Dendritic cell treated with granulocyte-macrophage colony-stimulating factor and Interleukin-4, amounts not matched to agents 40 ng/mL and 50 ng/mL, for 4 days (primary cell): ENCODE data around the gene ZNF3.
"Not testable (repeated sequence)": the region's sequence is repeated elsewhere in the genome, so short reads cannot be mapped to it uniquely, and the experiment has no call there.

Source experiments
- H3K27ac Mint-ChIP-seq: one replicate; pipeline ENCODE4 v1.8.0; 2022; ENCODE audit warnings: mild to moderate bottlenecking, mixed read lengths
- H3K27me3 Mint-ChIP-seq: one replicate; pipeline ENCODE4 v1.8.0; 2022; ENCODE audit warnings: mild to moderate bottlenecking, mixed read lengths
- H3K36me3 Mint-ChIP-seq: one replicate; pipeline ENCODE4 v1.8.0; 2022; ENCODE audit warnings: low read depth, mixed read lengths
- H3K4me1 Mint-ChIP-seq: one replicate; pipeline ENCODE4 v1.8.0; 2022; ENCODE audit warnings: low read depth, mixed read lengths
- H3K4me3 Mint-ChIP-seq: one replicate; pipeline ENCODE4 v1.8.0; 2022; ENCODE audit warnings: mild to moderate bottlenecking, moderate library complexity, mixed read lengths
- H3K9me3 Mint-ChIP-seq: one replicate; pipeline ENCODE4 v1.8.0; 2022; ENCODE audit warnings: mixed read lengths
- intact Hi-C: fragments of 100-400 bp; cut with micrococcal nuclease; formaldehyde crosslinking; loops from one replicate; pipeline ENCODE4 v1.15.0; 2022

The ZNF3 gene

GRCh38 chr7:100081535-100082102, at the start of gene ZNF3:
Gene ZNF3 (minus strand): TSS chr7:100081723. CDS start chr7:100077357, 4,366 bp downstream.
- H3K36me3 Mint-ChIP-seq = peaks cover 37% of the 10 kb centered on the region
- peaks cover 6% of the 10 kb centered on the region for H3K27me3 Mint-ChIP-seq
- H3K9me3 Mint-ChIP-seq = no peaks in the 10 kb centered on the region
- peak within 1 kb of the TSS; percentile 81 for H3K4me3 Mint-ChIP-seq
- H3K27ac Mint-ChIP-seq = peak within 1 kb of the TSS; percentile 82
- intact Hi-C loops = loop anchor here (2.0 to 10.0 kb wide), 4 partner anchors 19 to 527 kb away; partner anchors contain the start of genes AP4M1, FAM200A, MBLAC1 and MCM7
- H3K4me1 Mint-ChIP-seq = peaks cover 54% of the 10 kb centered on the region

DNA sequence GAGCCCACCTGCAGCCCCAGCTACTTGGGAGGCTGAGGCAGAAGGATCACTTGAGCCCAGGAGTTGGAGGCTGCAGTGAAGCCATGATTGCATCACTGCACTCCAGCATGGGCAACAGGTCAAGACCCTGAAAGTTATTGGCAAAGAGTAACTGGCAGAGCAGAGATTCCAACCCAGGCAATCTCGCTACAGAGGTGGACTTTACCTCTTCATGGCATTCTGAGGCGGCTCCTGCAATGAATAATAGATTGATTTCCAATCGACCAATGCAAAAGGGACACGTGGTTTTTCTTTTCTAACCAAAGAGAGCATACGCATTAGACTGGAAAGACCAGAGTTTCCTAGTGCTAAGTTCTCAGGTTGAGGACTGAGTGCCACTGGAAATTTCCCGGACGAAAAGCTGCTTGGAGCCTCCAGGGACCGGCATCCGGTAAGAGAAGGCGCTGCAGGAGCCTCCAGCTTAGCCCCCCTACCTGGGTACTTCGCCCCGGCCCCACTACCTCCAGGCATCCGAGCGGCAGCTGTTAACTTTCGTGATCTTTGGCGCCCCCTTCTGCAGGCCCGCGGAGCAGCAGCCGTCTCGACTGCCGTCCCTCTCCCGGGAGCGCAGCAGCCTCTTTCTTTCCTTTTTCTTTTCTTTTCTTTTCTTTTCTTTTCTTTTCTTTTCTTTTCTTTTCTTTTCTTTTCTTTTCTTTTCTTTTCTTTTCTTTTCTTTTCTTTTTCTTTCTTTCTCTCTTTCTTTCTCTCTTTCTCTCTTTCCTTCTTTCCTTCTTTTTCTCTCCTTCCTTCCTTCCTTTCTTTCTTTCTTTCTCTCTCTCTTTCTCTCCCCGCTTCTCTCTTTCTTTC, 49.3 kb upstream of the ZNF3 start:
- H3K27ac Mint-ChIP-seq = no peak overlapping the region
- H3K27me3 Mint-ChIP-seq = peaks cover 28% of the 10 kb centered on the region

DNA sequence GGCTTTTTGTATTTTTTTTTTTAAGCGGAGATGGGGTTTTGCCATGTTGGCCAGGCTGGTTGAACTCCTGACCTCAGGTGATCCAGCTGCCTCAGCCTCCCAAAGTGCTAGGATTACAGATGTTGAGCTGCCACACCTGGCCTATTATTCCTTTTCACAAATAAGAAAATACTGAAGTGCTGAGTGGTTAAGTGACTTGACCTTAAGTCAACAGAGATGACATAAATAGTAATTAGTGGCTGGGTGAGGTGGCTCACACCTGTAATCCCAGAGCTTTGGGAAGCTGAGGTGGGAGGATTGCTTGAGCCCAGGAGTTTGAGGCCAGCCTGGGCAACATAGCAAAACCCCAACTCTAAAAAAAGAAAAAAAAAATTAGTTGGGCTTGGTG, 48.7 kb upstream of the ZNF3 start:
- H3K4me3 Mint-ChIP-seq, H3K27ac Mint-ChIP-seq, H3K9me3 Mint-ChIP-seq, intact Hi-C loops: not testable (repeated sequence)
- Mint-ChIP-seq H3K36me3 (peaks cover 11% of the 10 kb centered on the region), H3K4me1 (peaks cover 34% of the 10 kb centered on the region), H3K27me3 (peaks cover 23% of the 10 kb centered on the region)

More for the DNA sequence above, 49.3 kb upstream of the ZNF3 start:
- Mint-ChIP-seq H3K36me3 (peaks cover 11% of the 10 kb centered on the region), H3K4me3 (no peak overlapping the region), H3K4me1 (peaks cover 27% of the 10 kb centered on the region), H3K9me3 (no peaks in the 10 kb centered on the region)
- intact Hi-C loops = no loop called here

DNA sequence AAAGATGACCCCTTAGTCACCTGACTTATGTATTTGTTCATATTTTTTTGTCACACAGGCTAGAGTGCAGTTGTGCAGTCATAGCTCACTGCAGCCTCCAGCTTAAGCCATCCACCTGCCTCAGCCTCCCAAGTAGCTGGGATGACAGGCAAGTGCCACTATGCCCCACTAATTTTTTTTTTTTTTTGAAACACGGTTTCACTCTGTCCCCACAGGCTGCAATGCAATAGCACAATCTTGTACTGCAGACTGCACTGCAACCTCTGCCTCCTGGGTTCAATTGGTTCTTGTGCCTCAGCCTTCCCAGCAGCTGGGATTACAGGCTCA, 47.1 kb upstream of the ZNF3 start:
- Mint-ChIP-seq H3K9me3 (no peaks in the 10 kb centered on the region), H3K36me3 (peaks cover 11% of the 10 kb centered on the region), H3K4me3 (no peak overlapping the region), H3K4me1 (peaks cover 45% of the 10 kb centered on the region), H3K27ac (peak overlapping the region; percentile 99), H3K27me3 (peaks cover 19% of the 10 kb centered on the region)
- intact Hi-C loops = no loop called here

- Mint-ChIP-seq H3K4me1 (peaks cover 45% of the 10 kb centered on the region), H3K27ac (peak overlapping the region; percentile 99), H3K9me3 (no peaks in the 10 kb centered on the region), H3K27me3 (peaks cover 19% of the 10 kb centered on the region), H3K4me3 (peak overlapping the region; percentile 98), H3K36me3 (peaks cover 13% of the 10 kb centered on the region)
- intact Hi-C loops = loop anchor here (1.0 to 2.0 kb wide), 3 partner anchors 9 to 47 kb away; partner anchors contain the start of genes AP4M1, CNPY4, MCM7 and TAF6
Observed at GRCh38 chr7:100127866-100128636, 46.5 kb upstream of the ZNF3 start.

DNA sequence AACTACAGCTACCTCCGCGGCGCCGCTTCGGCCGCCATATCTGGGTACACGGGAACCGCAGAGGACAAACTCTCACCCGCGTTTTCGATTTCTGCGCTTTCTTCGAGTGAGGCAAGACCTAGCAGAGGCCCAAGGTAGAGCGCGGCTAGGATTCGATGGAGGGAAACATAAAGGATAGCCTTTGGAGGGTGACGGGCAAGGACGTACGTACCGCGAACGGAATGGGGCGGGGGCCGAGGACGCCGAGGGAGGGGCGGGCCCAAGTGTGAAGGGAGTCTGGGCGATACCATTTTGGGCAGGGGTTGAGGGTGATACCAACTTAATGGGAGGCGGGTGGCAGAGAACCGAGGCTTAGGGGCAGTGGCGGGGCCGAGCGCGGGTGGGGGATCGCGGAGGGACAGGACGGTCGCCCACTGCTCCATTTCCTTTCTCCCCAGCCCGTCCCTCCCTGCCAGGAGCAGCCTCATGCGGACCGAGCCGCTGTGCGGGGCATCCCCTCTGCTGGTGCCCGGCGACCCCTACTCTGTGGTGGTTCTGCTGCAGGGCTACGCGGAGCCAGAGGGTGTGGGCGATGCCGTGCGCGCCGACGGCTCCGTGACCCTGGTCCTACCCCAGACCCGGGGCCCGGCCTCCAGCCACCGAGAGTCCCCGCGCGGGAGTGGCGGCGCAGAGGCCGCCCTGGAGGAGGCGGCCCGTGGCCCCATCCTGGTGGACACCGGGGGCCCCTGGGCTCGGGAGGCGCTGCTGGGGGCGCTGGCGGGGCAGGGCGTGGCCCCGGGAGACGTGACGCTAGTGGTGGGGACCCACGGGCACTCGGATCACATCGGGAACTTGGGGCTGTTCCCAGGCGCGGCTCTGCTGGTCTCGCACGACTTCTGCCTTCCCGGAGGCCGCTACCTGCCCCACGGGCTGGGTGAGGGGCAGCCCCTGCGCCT, 45.7 kb upstream of the ZNF3 start, which contains the start of gene MBLAC1:
TSS of gene MBLAC1 (plus strand) at position 37 of the 935 bp plus-strand sequence. CDS start at position 466, 429 bp downstream.
- no peaks in the 10 kb centered on the region for H3K9me3 Mint-ChIP-seq
- intact Hi-C loops = loop anchor here (1.0 to 2.0 kb wide), 3 partner anchors 8 to 46 kb away; partner anchors contain the start of genes AP4M1, CNPY4, MCM7 and TAF6
- peaks cover 48% of the 10 kb centered on the region for H3K4me1 Mint-ChIP-seq
- peak within 1 kb of the TSS; percentile 98 for H3K4me3 Mint-ChIP-seq
- H3K36me3 Mint-ChIP-seq = peaks cover 20% of the 10 kb centered on the region
- H3K27me3 Mint-ChIP-seq = peaks cover 17% of the 10 kb centered on the region
- peak within 1 kb of the TSS; percentile 99 for H3K27ac Mint-ChIP-seq

GRCh38 chr7:100126239-100126930, 44.9 kb upstream of the ZNF3 start:
- Mint-ChIP-seq H3K4me3 (peak overlapping the region; percentile 98), H3K27ac (peak overlapping the region; percentile 99), H3K27me3 (peaks cover 16% of the 10 kb centered on the region), H3K36me3 (peaks cover 20% of the 10 kb centered on the region), H3K4me1 (peaks cover 49% of the 10 kb centered on the region), H3K9me3 (no peaks in the 10 kb centered on the region)
- intact Hi-C loops = loop anchor here (2.0 kb wide), 2 partner anchors 26 to 46 kb away; partner anchors contain the start of genes AP4M1, MCM7 and ZNF3

GRCh38 chr7:100124301-100125230, 43.0 kb upstream of the ZNF3 start:
- peaks cover 10% of the 10 kb centered on the region for H3K27me3 Mint-ChIP-seq
- peak overlapping the region; percentile 5 for H3K4me3 Mint-ChIP-seq
- H3K9me3 Mint-ChIP-seq = no peaks in the 10 kb centered on the region
- H3K4me1 Mint-ChIP-seq = peaks cover 54% of the 10 kb centered on the region
- H3K36me3 Mint-ChIP-seq = peaks cover 22% of the 10 kb centered on the region
- peak overlapping the region; percentile 99 for H3K27ac Mint-ChIP-seq
- intact Hi-C loops = no loop called here

GRCh38 chr7:100122568-100122967, 41.0 kb upstream of the ZNF3 start:
- Mint-ChIP-seq H3K36me3 (peaks cover 33% of the 10 kb centered on the region), H3K27ac (peak overlapping the region; percentile 35), H3K4me3 (no peak overlapping the region), H3K9me3 (no peaks in the 10 kb centered on the region), H3K4me1 (peaks cover 64% of the 10 kb centered on the region), H3K27me3 (no peaks in the 10 kb centered on the region)
- intact Hi-C loops = no loop called here

DNA sequence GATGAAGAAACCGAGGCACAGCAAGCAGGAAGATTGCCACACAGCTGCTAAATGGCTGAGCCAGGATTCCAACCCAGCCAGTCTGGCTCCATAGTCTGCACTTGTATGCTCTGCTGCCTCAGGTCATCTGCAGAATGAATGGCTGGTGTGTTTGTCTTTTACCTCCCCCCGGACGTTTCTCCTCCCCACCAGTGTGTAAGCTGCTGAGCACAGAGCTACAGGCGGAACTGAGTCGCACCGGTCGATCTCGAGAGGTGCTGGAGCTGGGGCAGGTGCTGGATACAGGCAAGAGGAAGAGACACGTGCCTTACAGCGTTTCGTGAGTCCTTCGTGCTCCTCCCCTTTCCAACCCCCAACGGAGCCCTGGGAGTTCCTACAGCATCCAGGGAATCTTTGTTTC, 40.5 kb upstream of the ZNF3 start:
- Mint-ChIP-seq H3K27ac (peak overlapping the region; percentile 35), H3K27me3 (no peaks in the 10 kb centered on the region), H3K4me1 (peaks cover 64% of the 10 kb centered on the region), H3K36me3 (peaks cover 31% of the 10 kb centered on the region), H3K9me3 (no peaks in the 10 kb centered on the region), H3K4me3 (no peak overlapping the region)
- intact Hi-C loops = no loop called here

GRCh38 chr7:100120733-100121036, 39.2 kb upstream of the ZNF3 start:
- Mint-ChIP-seq H3K9me3 (no peaks in the 10 kb centered on the region), H3K27me3 (no peaks in the 10 kb centered on the region), H3K36me3 (peaks cover 22% of the 10 kb centered on the region), H3K4me1 (peaks cover 60% of the 10 kb centered on the region), H3K4me3 (peak overlapping the region; percentile 100), H3K27ac (peak overlapping the region; percentile 97)
- intact Hi-C loops = no loop called here
